Neural progenitor cell (in vitro differentiated cells): Measurements from ENCODE around the gene ARAP2. TPM values are rescaled to one million over a fixed set of nuclear protein-coding genes. Genes with fewer than 3 reads are reported as not detected.

Experiments
- DNase-seq: peaks from one replicate; pipeline ENCODE4 v3.0.0-alpha.2; 2016; ENCODE audit warnings: low spot score
- H2AFZ ChIP-seq: fragments of 200-600 bp; sonication (generic); replicated peaks from 2 replicates; pipeline ENCODE4 v1.6.1; 2016; ENCODE audit warnings: antibody characterized with exemption
- H3F3A ChIP-seq: fragments of 200-600 bp; sonication (generic); 2 replicates; pipeline ENCODE4 v1.6.1; 2016; ENCODE audit warnings: antibody characterized with exemption, low read depth
- H3K27ac ChIP-seq: fragments of 200-600 bp; sonication (generic); 2 replicates; pipeline ENCODE4 v1.5.1; 2016; ENCODE audit warnings: mild to moderate bottlenecking
- H3K27me3 ChIP-seq: fragments of 200-600 bp; sonication (generic); 2 replicates; pipeline ENCODE4 v1.6.1; 2016; ENCODE audit warnings: mild to moderate bottlenecking, moderate library complexity
- H3K36me3 ChIP-seq: fragments of 200-600 bp; sonication (generic); 2 replicates; pipeline ENCODE4 v1.5.1; 2016
- H3K4me1 ChIP-seq: fragments of 200-600 bp; sonication (generic); 2 replicates; pipeline ENCODE4 v1.6.1; 2016; ENCODE audit warnings: mixed run types
- H3K4me2 ChIP-seq: fragments of 200-600 bp; sonication (generic); 2 replicates; pipeline ENCODE4 v1.6.1; 2016
- H3K4me3 ChIP-seq: fragments of 200-600 bp; sonication (generic); 2 replicates; pipeline ENCODE4 v1.5.1; 2016
- H3K79me2 ChIP-seq: fragments of 200-600 bp; sonication (generic); 2 replicates; pipeline ENCODE4 v1.6.1; 2016; ENCODE audit warnings: low read depth
- H3K9ac ChIP-seq: fragments of 200-600 bp; sonication (generic); 2 replicates; pipeline ENCODE4 v1.6.1; 2016
- H3K9me3 ChIP-seq: fragments of 200-600 bp; sonication (generic); 2 replicates; pipeline ENCODE4 v1.5.1; 2016; ENCODE audit warnings: low read depth
- H4K20me1 ChIP-seq: fragments of 200-600 bp; sonication (generic); 2 replicates; pipeline ENCODE4 v1.6.1; 2016; ENCODE audit warnings: low read depth
- H3K27ac Mint-ChIP-seq: 3 replicates; pipeline ENCODE4 v1.8.0; 2021; ENCODE audit warnings: mixed read lengths
- H3K27me3 Mint-ChIP-seq: 2 replicates; pipeline ENCODE4 v1.8.0; 2022; ENCODE audit warnings: low read depth, mild to moderate bottlenecking, inconsistent platforms, moderate library complexity, mixed read lengths; ENCODE audit not compliant: insufficient read depth
- H3K36me3 Mint-ChIP-seq: 3 replicates; pipeline ENCODE4 v1.8.0; 2021; ENCODE audit warnings: mixed read lengths
- H3K4me1 Mint-ChIP-seq: 3 replicates; pipeline ENCODE4 v1.8.0; 2021; ENCODE audit warnings: mixed read lengths
- H3K4me3 Mint-ChIP-seq: 3 replicates; pipeline ENCODE4 v1.8.0; 2021; ENCODE audit warnings: mild to moderate bottlenecking, moderate library complexity, mixed read lengths
- H3K9me3 Mint-ChIP-seq: 3 replicates; pipeline ENCODE4 v1.8.0; 2020; ENCODE audit warnings: mixed read lengths
- CTCF ChIP-seq: fragments of 200-600 bp; sonication (generic); IDR thresholded peaks from 2 replicates; pipeline ENCODE4 v1.5.1; 2017; ENCODE audit warnings: antibody characterized with exemption, mild to moderate bottlenecking
- EZH2 ChIP-seq: fragments of 200-600 bp; sonication (generic); IDR thresholded peaks from 2 replicates; pipeline ENCODE4 v1.6.1; 2017; ENCODE audit warnings: antibody characterized with exemption, mild to moderate bottlenecking, moderate library complexity
- EZH2phosphoT487 ChIP-seq: fragments of 200-600 bp; sonication (generic); IDR thresholded peaks from 2 replicates; pipeline ENCODE4 v1.6.1; 2017; ENCODE audit warnings: antibody characterized with exemption
- total RNA-seq: library from RNA; depleted of rRNA; stranded (reverse); fragments of >200 nt; gene quantifications from 2 replicates; pipeline ENCODE4 v1.2.3, GENCODE V29; 2015; ENCODE audit warnings: low replicate concordance

The ARAP2 gene
- total RNA-seq, 1 donor from 2014 or later = 1.6 TPM

- no peak overlapping the region for H3K4me2 ChIP-seq
- no peaks in the 10 kb centered on the region for H4K20me1 ChIP-seq
- H3F3A ChIP-seq = no peaks in the 10 kb centered on the region
- TF ChIP-seq EZH2 (no peak), EZH2phosphoT487 (no peak), CTCF (no peak)
- no peak for DNase-seq
- H3K9me3 ChIP-seq = no peaks in the 10 kb centered on the region
- H3K9ac ChIP-seq = no peak overlapping the region
- no peaks in the 10 kb centered on the region for H3K27me3 ChIP-seq
- Mint-ChIP-seq H3K27me3 (no peaks in the 10 kb centered on the region), H3K36me3 (no peaks in the 10 kb centered on the region), H3K4me1 (peaks cover 4% of the 10 kb centered on the region), H3K9me3 (no peaks in the 10 kb centered on the region), H3K4me3 (no peak overlapping the region), H3K27ac (no peak overlapping the region)
- no peak overlapping the region for H2AFZ ChIP-seq
- no peaks in the 10 kb centered on the region for H3K79me2 ChIP-seq
- no peaks in the 10 kb centered on the region for H3K36me3 ChIP-seq
- H3K27ac ChIP-seq = no peak overlapping the region
- H3K4me3 ChIP-seq = no peak overlapping the region
- H3K4me1 ChIP-seq = no peaks in the 10 kb centered on the region
These were observed 103.1 kb downstream of the ARAP2 start for GRCh38 chr4:36141186-36141585.

DNA sequence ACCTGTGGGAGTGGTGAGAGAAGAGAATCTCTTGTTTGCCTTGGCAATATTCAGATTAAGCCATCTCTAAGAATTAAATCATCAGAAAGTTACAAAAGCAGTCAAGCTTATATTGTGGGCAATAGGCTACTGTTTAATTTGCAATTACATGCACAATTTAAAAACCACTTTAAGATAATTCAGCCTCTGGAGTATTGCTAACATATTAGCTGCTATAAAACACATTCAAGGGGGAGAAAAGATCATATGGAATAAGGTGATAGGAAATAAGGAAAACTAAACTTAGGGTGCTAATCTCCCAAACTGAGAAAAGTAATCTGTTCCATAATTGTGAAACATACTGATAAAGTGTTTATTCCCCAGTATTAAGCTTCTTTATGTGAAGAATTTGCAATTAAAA is 103.9 kb downstream of the ARAP2 start:
- TF ChIP-seq CTCF (no peak), EZH2phosphoT487 (no peak), EZH2 (no peak)
- no peaks in the 10 kb centered on the region for H3K4me1 ChIP-seq
- Mint-ChIP-seq H3K4me1 (peaks cover 4% of the 10 kb centered on the region), H3K27ac (no peak overlapping the region), H3K36me3 (no peaks in the 10 kb centered on the region), H3K27me3 (no peaks in the 10 kb centered on the region), H3K4me3 (no peak overlapping the region), H3K9me3 (no peaks in the 10 kb centered on the region)
- no peak overlapping the region for H3K4me2 ChIP-seq
- DNase-seq = no peak
- H3F3A ChIP-seq = no peaks in the 10 kb centered on the region
- H3K9me3 ChIP-seq = no peaks in the 10 kb centered on the region
- H3K36me3 ChIP-seq = no peaks in the 10 kb centered on the region
- H4K20me1 ChIP-seq = no peaks in the 10 kb centered on the region
- H3K27me3 ChIP-seq = no peaks in the 10 kb centered on the region
- no peaks in the 10 kb centered on the region for H3K79me2 ChIP-seq
- no peak overlapping the region for H3K27ac ChIP-seq
- H2AFZ ChIP-seq = no peak overlapping the region
- H3K9ac ChIP-seq = no peak overlapping the region
- H3K4me3 ChIP-seq = no peak overlapping the region

DNA sequence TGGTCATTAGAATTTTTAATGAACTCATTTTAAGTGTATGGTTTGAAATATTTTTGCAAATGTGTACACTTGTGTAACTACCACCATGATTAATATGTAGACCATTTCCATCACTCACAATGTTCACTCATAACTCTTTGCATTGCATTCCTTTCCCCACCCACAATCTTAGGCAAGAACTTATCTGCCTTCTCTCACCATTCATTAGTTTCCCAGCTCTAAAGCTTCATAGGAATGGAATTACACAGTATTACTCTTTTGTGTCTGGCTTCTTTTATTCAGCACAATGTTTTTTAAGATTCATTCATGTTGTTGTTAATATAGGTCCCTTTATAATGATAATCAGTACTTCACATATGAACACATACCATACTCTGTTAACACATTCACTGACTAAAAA is 106.1 kb downstream of the ARAP2 start:
- no peaks in the 10 kb centered on the region for H3K36me3 Mint-ChIP-seq
- no peaks in the 10 kb centered on the region for H3K79me2 ChIP-seq
- no peak for DNase-seq
- H3K4me3 Mint-ChIP-seq = no peak overlapping the region
- H3K9ac ChIP-seq = no peak overlapping the region
- no peaks in the 10 kb centered on the region for H3K4me1 ChIP-seq
- no peaks in the 10 kb centered on the region for H3F3A ChIP-seq
- TF ChIP-seq EZH2phosphoT487 (no peak), CTCF (no peak), EZH2 (no peak)
- no peaks in the 10 kb centered on the region for H3K27me3 Mint-ChIP-seq
- H3K4me2 ChIP-seq = no peak overlapping the region
- H3K27me3 ChIP-seq = no peaks in the 10 kb centered on the region
- no peak overlapping the region for H3K27ac Mint-ChIP-seq
- H3K27ac ChIP-seq = no peak overlapping the region
- peaks cover 4% of the 10 kb centered on the region for H3K4me1 Mint-ChIP-seq
- no peaks in the 10 kb centered on the region for H3K36me3 ChIP-seq
- no peak overlapping the region for H3K4me3 ChIP-seq
- no peaks in the 10 kb centered on the region for H4K20me1 ChIP-seq
- no peak overlapping the region for H2AFZ ChIP-seq
- H3K9me3 Mint-ChIP-seq = no peaks in the 10 kb centered on the region
- H3K9me3 ChIP-seq = no peaks in the 10 kb centered on the region

DNA sequence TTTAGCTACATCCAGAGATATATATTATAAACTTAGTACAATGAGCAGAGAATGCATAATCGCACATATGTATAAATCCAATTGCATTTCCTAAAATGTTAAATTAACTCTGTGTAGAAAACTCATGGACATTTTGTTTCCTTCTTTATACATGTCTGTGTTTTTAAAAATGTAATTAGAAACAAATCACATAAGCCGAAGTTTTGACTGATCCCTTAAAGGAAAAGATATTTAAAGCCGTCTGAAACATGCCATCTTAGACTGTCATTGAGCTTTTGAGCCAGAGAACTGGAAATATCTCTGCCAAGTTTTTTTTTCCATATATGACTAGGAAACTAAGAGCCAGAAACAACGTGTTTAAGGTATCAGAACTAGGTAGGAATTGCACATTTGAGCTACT is 107.0 kb downstream of the ARAP2 start:
- Histone ChIP-seq H3K4me1 (no peaks in the 10 kb centered on the region), H3K9me3 (no peaks in the 10 kb centered on the region), H3K4me3 (no peak overlapping the region), H3K79me2 (no peaks in the 10 kb centered on the region), H3K4me2 (no peak overlapping the region), H3K36me3 (no peaks in the 10 kb centered on the region), H3K27ac (no peak overlapping the region), H3F3A (no peaks in the 10 kb centered on the region), H3K27me3 (no peaks in the 10 kb centered on the region), H4K20me1 (no peaks in the 10 kb centered on the region), H3K9ac (no peak overlapping the region), H2AFZ (no peak overlapping the region)
- H3K4me1 Mint-ChIP-seq = peaks cover 4% of the 10 kb centered on the region
- no peak for DNase-seq
- no peak overlapping the region for H3K4me3 Mint-ChIP-seq
- H3K27ac Mint-ChIP-seq = no peak overlapping the region
- TF ChIP-seq CTCF (no peak), EZH2phosphoT487 (no peak), EZH2 (no peak)
- no peaks in the 10 kb centered on the region for H3K27me3 Mint-ChIP-seq
- no peaks in the 10 kb centered on the region for H3K36me3 Mint-ChIP-seq
- no peaks in the 10 kb centered on the region for H3K9me3 Mint-ChIP-seq
